HepG2 (cell line): ENCODE measurements around the gene LZTFL1. TPM values are rescaled to one million over a fixed set of nuclear protein-coding genes. Genes with fewer than 3 reads are reported as not detected.

Experiments
- ATAC-seq: fragments of 200-7000 bp; cut with Tn5 transposase; 3 replicates; pipeline ENCODE4 v1.9.1; 2020; ENCODE audit warnings: mild to moderate bottlenecking, moderate library complexity
- BruUV-seq: library from RNA; stranded (reverse); fragments of 400-500 nt; replicated peaks from 2 replicates; lab custom pipeline; 2021; lab: Mats Ljungman, UMichigan
- CTCF ChIA-PET: fragments of 300-600 bp; formaldehyde crosslinking; extraction: SDS; loops from one replicate; lab custom pipeline; 2021; ENCODE audit warnings: low total read pairs, inconsistent platforms, low intra/inter-chr PET ratio; lab: Yijun Ruan, JAX
- POLR2A ChIA-PET: fragments of 350-600 bp; sonication (Branson Sonifier 250); formaldehyde crosslinking; loops from one replicate; lab custom pipeline; 2020; ENCODE audit warnings: antibody characterized with exemption, inconsistent platforms; lab: Yijun Ruan, JAX
- DNase-seq: peaks from one replicate; pipeline ENCODE4 v3.0.0-alpha.2; 2015; ENCODE audit warnings: low spot score
- FAIRE-seq: peaks from 3 replicates; lab custom pipeline; 2011; peaks lifted over from hg19 to GRCh38; lab: Jason Lieb, UNC
- H2AFZ ChIP-seq: one replicate; pipeline ENCODE4 v1.6.1; 2011; ENCODE audit warnings: low read length, inconsistent platforms
- H3K27ac ChIP-seq: fragments of 300-600 bp; 3 replicates; pipeline ENCODE4 v1.8.0; 2011; ENCODE audit warnings: mixed run types, mild to moderate bottlenecking, mixed read lengths, low read length, inconsistent platforms; ENCODE audit not compliant: insufficient read depth; ENCODE audit errors: extremely low read length
- H3K27me3 ChIP-seq, 2 experiments: fragments of 200-600 bp in 1 of 2; 2 replicates in 1 of 2; 3 replicates in 1 of 2; pipeline versions ENCODE4 v1.6.0 to v1.8.0; 2011; ENCODE audit warnings: low read length in 2 of 2, mild to moderate bottlenecking in 2 of 2, moderate library complexity in 2 of 2, inconsistent platforms in 1 of 2; ENCODE audit not compliant: insufficient read depth in 2 of 2, control insufficient read depth in 1 of 2
- H3K36me3 ChIP-seq, 2 experiments: fragments of 200-600 bp in 1 of 2; replicated peaks in 1 of 2; 2 replicates in 1 of 2; 3 replicates in 1 of 2; pipeline versions ENCODE4 v1.5.1 to v1.8.0; 2011; ENCODE audit warnings: low read length in 2 of 2, inconsistent platforms in 1 of 2; ENCODE audit not compliant: insufficient read depth in 2 of 2, control insufficient read depth in 1 of 2
- H3K4me1 ChIP-seq: 2 replicates; pipeline ENCODE4 v1.5.1; 2012; ENCODE audit warnings: low read length, inconsistent platforms; ENCODE audit not compliant: insufficient read depth
- H3K4me2 ChIP-seq: 2 replicates; pipeline ENCODE4 v1.6.0; 2011; ENCODE audit warnings: low read depth, low read length, inconsistent platforms
- H3K4me3 ChIP-seq, 3 experiments: fragments of 200-600 bp in 1 of 3; sonication (generic), shearing (Covaris generic) in 1 of 3; replicated peaks in 1 of 3; 2 replicates each; pipeline ENCODE4 v1.5.1; 2011 to 2016; ENCODE audit warnings: low read length in 3 of 3, inconsistent platforms in 2 of 3, low read depth in 2 of 3, mild to moderate bottlenecking in 2 of 3, control low read depth in 1 of 3, mixed read lengths in 1 of 3; ENCODE audit not compliant: insufficient read depth in 1 of 3
- H3K79me2 ChIP-seq: one replicate; pipeline ENCODE4 v1.6.1; 2011; ENCODE audit warnings: low read length, inconsistent platforms; ENCODE audit not compliant: insufficient read depth
- H3K9ac ChIP-seq: 2 replicates; pipeline ENCODE4 v1.6.0; 2011; ENCODE audit warnings: mild to moderate bottlenecking, low read depth, low read length, inconsistent platforms; ENCODE audit not compliant: insufficient read depth
- H3K9me3 ChIP-seq: 2 replicates; pipeline ENCODE4 v1.5.1; 2012; ENCODE audit warnings: mild to moderate bottlenecking, low read length
- H4K20me1 ChIP-seq: 2 replicates; pipeline ENCODE4 v1.6.0; 2011; ENCODE audit warnings: inconsistent platforms, mild to moderate bottlenecking, low read length, moderate library complexity; ENCODE audit not compliant: insufficient read depth
- CENPX ChIP-seq: sonication (generic); formaldehyde crosslinking; IDR thresholded peaks from 2 replicates; pipeline ENCODE4 v1.9.0; 2021; ENCODE audit warnings: mild to moderate bottlenecking, missing genetic modification reagents, moderate library complexity
- FOXM1 ChIP-seq: sonication (generic); formaldehyde crosslinking; IDR thresholded peaks from 2 replicates; pipeline ENCODE4 v1.5.0; 2020; ENCODE audit warnings: missing genetic modification reagents
- KLF13 ChIP-seq: sonication (generic); formaldehyde crosslinking; IDR thresholded peaks from 2 replicates; pipeline ENCODE4 v1.4.0; 2020; ENCODE audit warnings: mild to moderate bottlenecking, missing genetic modification reagents
- MXD4 ChIP-seq: IDR thresholded peaks from 2 replicates; pipeline ENCODE4 v1.6.1; 2016; ENCODE audit warnings: mild to moderate bottlenecking, missing biosample characterization, missing genetic modification reagents
- SKI ChIP-seq: fragments of 450-650 bp; IDR thresholded peaks from one replicate; pipeline ENCODE4 v1.6.1; 2018; ENCODE audit warnings: mild to moderate bottlenecking; ENCODE audit not compliant: partially characterized antibody
- SP4 ChIP-seq: sonication (generic); formaldehyde crosslinking; IDR thresholded peaks from 2 replicates; pipeline ENCODE4 v1.8.1; 2023; ENCODE audit warnings: mild to moderate bottlenecking, missing genetic modification reagents
- SRSF9 ChIP-seq: fragments of 200-400 bp; formaldehyde crosslinking; IDR thresholded peaks from 2 replicates; pipeline ENCODE4 v1.6.1; 2018; ENCODE audit warnings: borderline replicate concordance, mild to moderate bottlenecking, low read depth, low read length; ENCODE audit not compliant: insufficient read depth, poor library complexity, severe bottlenecking
- ZNF17 ChIP-seq: sonication (generic); formaldehyde crosslinking; IDR thresholded peaks from 2 replicates; pipeline ENCODE4 v1.5.0; 2020; ENCODE audit warnings: mild to moderate bottlenecking, missing genetic modification reagents
- ZNF496 ChIP-seq: sonication (generic); formaldehyde crosslinking; IDR thresholded peaks from 2 replicates; pipeline ENCODE4 v1.8.1; 2023; ENCODE audit warnings: mild to moderate bottlenecking, moderate library complexity, missing genetic modification reagents; ENCODE audit not compliant: insufficient replicate concordance
- ZNF550 ChIP-seq: sonication (generic); formaldehyde crosslinking; IDR thresholded peaks from 2 replicates; pipeline ENCODE4 v1.4.0; 2020; ENCODE audit warnings: mild to moderate bottlenecking, missing genetic modification reagents, borderline replicate concordance
- ZNF556 ChIP-seq: sonication (generic); formaldehyde crosslinking; IDR thresholded peaks from 2 replicates; pipeline ENCODE4 v1.4.0; 2020; ENCODE audit warnings: mild to moderate bottlenecking, missing genetic modification reagents, borderline replicate concordance
- ZNF652 ChIP-seq: IDR thresholded peaks from 2 replicates; pipeline ENCODE4 v1.6.1; 2016; ENCODE audit warnings: low read depth, borderline replicate concordance
- ZNF83 ChIP-seq: sonication (generic); formaldehyde crosslinking; IDR thresholded peaks from 2 replicates; pipeline ENCODE4 v1.4.0; 2020; ENCODE audit warnings: missing genetic modification reagents, mild to moderate bottlenecking, borderline replicate concordance
- WGBS: methylation state at CpG from one replicate; pipeline ENCODE4 v1.1.6; 2017; ENCODE audit warnings: low lambda C conversion rate; 5-methylcytosine and 5-hydroxymethylcytosine counted together
- in situ Hi-C: cut with HindIII; loops from 2 replicates; pipeline ENCODE4 v1.10.0; 2017; ENCODE audit warnings: low pct_unique_long_range_greater_than_20kb; ENCODE audit not compliant: extremely low pct_ligation_motif_present
- intact Hi-C: fragments of 100-400 bp; cut with micrococcal nuclease; formaldehyde crosslinking; loops from one replicate; pipeline ENCODE4 v1.10.0; 2022; ENCODE audit not compliant: unreplicated experiment
- polyA plus RNA-seq, 8 experiments: library from polyadenylated mRNA; depleted of rRNA in 3 of 8; stranded (reverse) in 7 of 8; unstranded in 1 of 8; fragments of >200 nt; fragmentation: Illumina TruSeq in 4 of 8; extraction: Trizol in 4 of 8; gene quantifications; 2 replicates each; pipeline versions ENCODE4 v1.2.1 to v1.2.3, GENCODE V29; 2011 to 2016; ENCODE audit warnings: low read depth in 4 of 8, missing spikeins in 1 of 8, mixed read lengths in 1 of 8; ENCODE audit not compliant: insufficient read depth in 1 of 8
- total RNA-seq, 5 experiments: library from RNA; depleted of rRNA; stranded (reverse); fragments of >200 nt; fragmentation: Illumina TruSeq; extraction: Trizol; gene quantifications; 2 replicates each; pipeline ENCODE4 v1.2.3, GENCODE V29; 2016; ENCODE audit warnings: low read depth in 1 of 5
- TF ChIP-seq, protein P1 (sequence below): sonication (generic); formaldehyde crosslinking; IDR thresholded peaks from 2 replicates; pipeline ENCODE4 v1.4.0; 2020; ENCODE audit warnings: missing genetic modification reagents, low read depth, mild to moderate bottlenecking, borderline replicate concordance
- TF ChIP-seq, protein P2 (sequence below): sonication (generic); formaldehyde crosslinking; IDR thresholded peaks from 2 replicates; pipeline ENCODE4 v1.8.1; 2023; ENCODE audit warnings: mild to moderate bottlenecking, missing genetic modification reagents

The LZTFL1 gene
- total and polyA plus RNA-seq, 2 of the 13 experiments (the other 11 are each of a cell fraction or from before 2014, with no cell fraction given) = 16.6 to 17.2 TPM

DNA sequence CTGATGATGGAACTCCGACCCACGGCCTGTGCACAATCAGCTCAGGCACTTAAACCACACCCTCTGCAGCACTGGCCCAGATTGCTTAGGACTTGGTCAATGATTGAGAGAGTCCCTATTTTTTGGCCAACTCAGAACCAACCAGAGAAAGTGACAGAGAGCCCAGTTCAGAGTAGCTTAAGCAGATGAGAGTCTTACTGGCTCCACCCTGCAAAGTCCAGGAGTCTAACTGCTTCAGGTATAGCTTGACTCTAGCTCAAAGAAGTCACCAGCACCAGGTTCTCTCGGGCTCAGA is 65.7 kb downstream of the LZTFL1 start:
- CTCF ChIA-PET = no interaction called here
- Histone ChIP-seq H3K36me3 (no peaks in the 10 kb centered on the region), H3K9ac (no peak overlapping the region), H3K4me1 (no peaks in the 10 kb centered on the region)
- DNase-seq = no peak
- no peak for TF ChIP-seq FOXM1 (CRISPR knock-in tag)
- TF ChIP-seq, all 625 proteins: peak for 0
- no peaks in the 10 kb centered on the region for H3K79me2 ChIP-seq
- no peak for FAIRE-seq
- H2AFZ ChIP-seq = no peak overlapping the region
- no peaks in the 10 kb centered on the region for H4K20me1 ChIP-seq
- BruUV-seq = no TSS peak
- no peak overlapping the region for H3K4me2 ChIP-seq
- POLR2A ChIA-PET = no interaction called here
- no peak for ATAC-seq
- WGBS = no CpG with 5 or more reads among the region's 3 CpGs
- peaks cover 0 to 54% of the 10 kb centered on the region in 2 experiments; a peak in 4 of 5 replicates for H3K27me3 ChIP-seq
- H3K27ac ChIP-seq = no peak overlapping the region
- H3K4me3 ChIP-seq = no peak overlapping the region
- no peaks in the 10 kb centered on the region for H3K9me3 ChIP-seq
- in situ Hi-C loops (no loop called here), intact Hi-C loops (no loop called here)

DNA sequence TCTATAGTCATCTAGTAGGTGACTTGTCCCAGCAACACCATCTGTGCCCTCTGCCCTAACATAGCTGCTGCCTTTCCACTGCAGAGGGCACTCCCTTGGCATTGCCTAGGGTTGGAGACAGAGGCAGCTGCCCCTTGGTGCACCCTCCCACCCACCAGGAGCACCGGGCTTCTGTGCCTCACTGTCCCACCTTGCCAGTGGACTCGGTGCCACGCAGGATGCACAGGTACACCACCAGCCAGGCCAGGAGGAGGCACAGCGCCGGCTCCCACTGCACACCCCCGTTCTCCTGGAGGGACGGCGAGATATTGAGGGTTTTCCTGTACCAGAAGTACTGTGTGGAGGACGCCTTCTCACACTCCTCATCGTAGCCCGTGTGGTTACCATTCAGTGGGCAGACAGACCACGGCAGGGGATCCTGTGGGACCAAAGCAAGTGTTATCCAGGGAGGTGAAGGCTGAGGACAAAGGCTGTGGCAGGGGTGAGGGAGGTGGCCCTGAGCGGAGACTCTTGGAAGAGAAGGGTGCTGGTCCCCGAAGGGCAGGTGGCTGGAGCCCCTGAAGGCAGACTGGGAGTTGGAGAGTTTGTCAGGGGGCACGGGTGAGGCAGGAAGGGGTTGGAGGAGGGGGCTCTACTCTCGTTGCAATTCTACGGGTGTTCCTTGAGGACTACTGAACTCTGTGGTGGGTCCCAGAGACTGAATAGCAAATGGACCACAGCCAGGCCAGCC is 66.2 kb downstream of the LZTFL1 start:
- Histone ChIP-seq H3K9ac (no peak overlapping the region), H3K79me2 (no peaks in the 10 kb centered on the region), H4K20me1 (no peaks in the 10 kb centered on the region), H3K4me1 (no peaks in the 10 kb centered on the region), H3K4me2 (no peak overlapping the region), H3K27ac (no peak overlapping the region), H2AFZ (no peak overlapping the region), H3K4me3 (no peak overlapping the region), H3K27me3 (peaks cover 0 to 54% of the 10 kb centered on the region in 2 experiments; a peak in 4 of 5 replicates), H3K9me3 (no peaks in the 10 kb centered on the region), H3K36me3 (no peaks in the 10 kb centered on the region)
- POLR2A ChIA-PET = no interaction called here
- no TSS peak for BruUV-seq
- ATAC-seq (no peak), DNase-seq (no peak), FAIRE-seq (no peak)
- 51% methylated on average over 11 of the region's 17 CpGs for WGBS
- in situ Hi-C loops = no loop called here
- intact Hi-C loops = no loop called here
- CTCF ChIA-PET = no interaction called here
- no peak for TF ChIP-seq KLF13 (CRISPR knock-in tag)
- no peak for TF ChIP-seq SKI
- TF ChIP-seq, protein P1, sequence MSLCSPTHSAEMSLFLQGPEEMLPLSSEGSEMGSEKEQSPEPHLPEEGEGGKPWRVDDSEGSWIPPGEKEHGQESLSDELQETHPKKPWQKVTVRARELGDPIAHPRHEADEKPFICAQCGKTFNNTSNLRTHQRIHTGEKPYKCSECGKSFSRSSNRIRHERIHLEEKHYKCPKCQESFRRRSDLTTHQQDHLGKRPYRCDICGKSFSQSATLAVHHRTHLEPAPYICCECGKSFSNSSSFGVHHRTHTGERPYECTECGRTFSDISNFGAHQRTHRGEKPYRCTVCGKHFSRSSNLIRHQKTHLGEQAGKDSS (CRISPR knock-in tag) = no peak
- TF ChIP-seq, protein P2, sequence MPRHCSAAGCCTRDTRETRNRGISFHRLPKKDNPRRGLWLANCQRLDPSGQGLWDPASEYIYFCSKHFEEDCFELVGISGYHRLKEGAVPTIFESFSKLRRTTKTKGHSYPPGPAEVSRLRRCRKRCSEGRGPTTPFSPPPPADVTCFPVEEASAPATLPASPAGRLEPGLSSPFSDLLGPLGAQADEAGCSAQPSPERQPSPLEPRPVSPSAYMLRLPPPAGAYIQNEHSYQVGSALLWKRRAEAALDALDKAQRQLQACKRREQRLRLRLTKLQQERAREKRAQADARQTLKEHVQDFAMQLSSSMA (CRISPR knock-in tag) = no peak
- TF ChIP-seq ZNF550 (CRISPR knock-in tag) = no peak
- no peak for TF ChIP-seq ZNF83 (CRISPR knock-in tag)
- no peak for TF ChIP-seq SRSF9
- TF ChIP-seq CENPX (CRISPR knock-in tag) = no peak
- TF ChIP-seq ZNF556 (CRISPR knock-in tag) = no peak
- no peak for TF ChIP-seq ZNF496 (CRISPR knock-in tag)
- TF ChIP-seq ZNF17 = no peak
- no peak for TF ChIP-seq MXD4 (CRISPR knock-in tag)
- TF ChIP-seq ZNF652 (CRISPR knock-in tag) = no peak
- no peak for TF ChIP-seq SP4 (CRISPR knock-in tag)
